Measurements from ENCODE around the gene C19orf33.

GRCh38 chr19:38265921-38266429 is 38.1 kb upstream of the C19orf33 start:
- TF ChIP-seq CTCF (IDR thresholded peaks at IDR 0.05) (no peak), POLR2A (IDR thresholded peaks at IDR 0.05) (no peak)
